HK-2 (cell line): ENCODE data around the gene OR4K17.
"Not testable (repeated sequence)": the region's sequence is repeated elsewhere in the genome, so short reads cannot be mapped to it uniquely, and the experiment has no call there.

Experiments
- DNase-seq: peaks from one replicate; pipeline ENCODE4 v3.0.0-alpha.2; 2018; ENCODE audit not compliant: unreplicated experiment

Gene OR4K17, protein sequence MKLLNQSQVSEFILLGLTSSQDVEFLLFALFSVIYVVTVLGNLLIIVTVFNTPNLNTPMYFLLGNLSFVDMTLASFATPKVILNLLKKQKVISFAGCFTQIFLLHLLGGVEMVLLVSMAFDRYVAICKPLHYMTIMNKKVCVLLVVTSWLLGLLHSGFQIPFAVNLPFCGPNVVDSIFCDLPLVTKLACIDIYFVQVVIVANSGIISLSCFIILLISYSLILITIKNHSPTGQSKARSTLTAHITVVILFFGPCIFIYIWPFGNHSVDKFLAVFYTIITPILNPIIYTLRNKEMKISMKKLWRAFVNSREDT

DNA sequence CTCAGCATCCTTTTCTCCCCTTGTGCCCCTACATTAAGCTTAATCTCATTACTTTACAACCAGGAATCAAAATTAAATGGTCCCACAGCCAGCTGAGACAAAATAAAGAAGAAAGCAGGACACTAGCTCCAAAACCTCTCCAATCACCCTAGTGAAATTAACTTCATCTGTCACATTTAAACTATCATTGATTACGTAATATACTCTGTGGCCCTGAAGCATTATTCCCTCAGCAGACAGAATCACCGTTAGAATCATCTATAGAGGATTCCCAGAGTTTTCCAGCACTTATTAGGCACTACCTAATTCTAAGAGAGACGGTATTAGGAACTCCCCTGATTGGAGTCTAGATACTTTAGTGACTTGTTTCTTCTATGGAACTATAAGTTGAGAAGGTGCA is at the start of gene OR4K17:
OR4K17 (plus strand) TSS at position 302 of the 400 bp plus-strand sequence. CDS start 6,761 bp downstream, outside the sequence.
- no peak for DNase-seq

DNA sequence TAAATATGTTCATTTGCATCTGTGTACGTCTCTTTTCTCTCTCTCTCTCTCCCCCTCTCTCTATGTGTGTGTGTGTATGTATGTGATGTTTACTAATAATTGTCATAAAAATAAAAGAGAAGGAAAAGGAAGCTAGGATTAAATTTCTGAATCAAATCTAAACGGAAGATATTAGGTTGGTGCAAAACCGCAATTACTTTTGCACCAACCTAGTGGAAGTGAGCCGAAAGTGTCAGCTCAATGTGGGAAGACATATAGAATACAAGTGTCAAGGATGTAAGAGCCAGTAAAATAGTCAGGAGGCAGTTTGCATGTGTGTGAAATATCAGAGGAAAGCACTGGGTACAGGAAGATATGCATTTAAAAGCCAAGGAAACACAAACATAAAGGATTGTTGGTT is 18.5 kb upstream of the OR4K17 start:
- no peak for DNase-seq

DNA sequence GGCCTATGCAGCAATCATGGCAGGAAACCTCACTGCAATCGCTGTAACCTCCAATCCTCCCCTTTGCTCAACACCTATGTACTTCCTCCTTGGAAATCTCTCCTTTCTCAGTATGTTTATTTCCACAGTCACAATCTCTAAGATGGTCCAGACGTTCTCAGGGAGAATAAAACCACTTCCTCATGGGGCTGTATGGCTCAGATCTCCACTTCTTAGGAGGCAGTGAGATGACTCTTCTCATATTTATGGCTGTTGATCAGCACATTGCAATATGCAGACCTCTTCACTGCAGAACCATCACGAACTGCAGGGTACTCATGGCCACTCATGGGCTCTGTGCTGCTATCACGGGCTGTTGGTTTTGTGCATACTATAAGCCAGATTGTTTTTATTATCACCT is 17.1 kb upstream of the OR4K17 start:
- DNase-seq: no peak

DNA sequence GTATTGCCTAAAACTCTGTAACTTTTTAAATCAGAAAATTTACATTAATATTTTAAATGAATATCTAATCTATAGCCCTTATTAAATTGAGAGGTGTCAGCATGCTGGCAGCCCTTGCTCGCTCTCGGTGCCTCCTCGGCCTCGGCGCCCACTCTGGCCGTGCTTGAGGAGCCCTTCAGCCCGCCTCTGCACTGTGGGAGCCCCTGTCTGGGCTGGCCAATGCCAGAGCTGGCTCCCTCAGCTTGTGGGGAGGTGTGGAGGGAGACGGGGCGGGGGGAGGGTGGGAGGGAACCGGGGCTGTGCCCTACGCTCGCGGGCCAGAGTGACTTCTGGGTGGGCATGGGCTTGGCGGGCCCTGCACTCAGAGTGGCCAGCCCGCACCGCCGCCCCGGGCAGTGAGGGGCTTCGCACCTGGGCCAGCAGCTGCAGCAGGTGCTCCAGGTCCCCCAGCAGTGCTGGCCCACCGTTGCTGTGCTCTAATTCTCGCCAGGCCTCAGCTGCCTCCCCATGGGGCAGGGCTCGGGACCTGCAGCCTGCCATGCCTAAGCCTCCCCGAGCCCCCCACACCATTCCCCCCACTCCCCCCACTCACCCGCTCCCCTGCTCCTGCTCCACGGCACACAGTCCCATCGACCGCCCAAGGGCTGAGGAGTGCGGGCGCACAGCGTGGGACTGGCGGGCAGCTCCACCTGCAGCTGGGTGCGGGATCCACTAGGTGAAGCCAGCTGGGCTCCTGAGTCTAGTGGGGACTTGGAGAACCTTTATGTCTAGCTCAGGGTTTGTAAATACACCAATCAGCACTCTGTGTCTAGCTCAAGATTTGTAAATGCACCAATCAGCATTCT is 11.4 kb upstream of the OR4K17 start:
- not testable (repeated sequence) for DNase-seq

DNA sequence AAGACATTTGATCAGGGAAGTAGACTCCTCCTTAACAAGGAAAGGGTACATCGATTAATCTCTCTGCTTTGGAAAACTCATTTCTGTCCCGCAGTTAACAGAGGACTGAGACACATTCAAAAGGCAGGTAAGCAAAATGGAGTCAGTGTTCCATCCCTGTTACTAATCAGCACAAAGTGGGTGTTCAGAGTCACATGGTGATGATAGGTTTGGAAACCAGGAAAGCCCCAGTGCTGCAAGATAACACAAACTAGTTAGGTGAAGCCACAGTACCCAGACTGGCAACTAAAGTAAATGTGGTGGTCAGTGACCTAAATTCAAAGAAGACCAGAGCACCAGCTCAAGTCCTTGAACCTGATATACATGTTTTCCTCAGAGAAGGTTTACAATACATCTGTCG is 1.8 kb downstream of the OR4K17 start:
- no peak for DNase-seq

DNA sequence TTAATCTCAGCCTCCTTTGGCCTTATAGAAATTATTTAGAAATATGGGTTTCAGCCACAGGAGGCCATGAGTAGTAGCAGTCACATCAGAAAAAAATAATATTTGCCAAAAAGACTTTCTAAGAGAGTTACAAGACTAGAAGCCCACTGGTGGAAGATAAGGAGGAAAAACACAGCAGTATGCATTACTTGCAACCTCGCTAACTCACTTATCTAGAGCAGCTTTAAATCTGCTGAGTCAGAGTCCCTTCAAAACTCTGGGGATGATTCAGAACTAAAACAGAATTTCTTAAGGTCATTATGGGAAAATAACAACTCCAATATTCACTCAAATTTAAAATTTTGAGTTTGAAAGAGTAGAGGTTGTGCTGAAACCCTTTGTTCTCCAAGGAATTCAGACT is 6.2 kb downstream of the OR4K17 start:
- DNase-seq: no peak

DNA sequence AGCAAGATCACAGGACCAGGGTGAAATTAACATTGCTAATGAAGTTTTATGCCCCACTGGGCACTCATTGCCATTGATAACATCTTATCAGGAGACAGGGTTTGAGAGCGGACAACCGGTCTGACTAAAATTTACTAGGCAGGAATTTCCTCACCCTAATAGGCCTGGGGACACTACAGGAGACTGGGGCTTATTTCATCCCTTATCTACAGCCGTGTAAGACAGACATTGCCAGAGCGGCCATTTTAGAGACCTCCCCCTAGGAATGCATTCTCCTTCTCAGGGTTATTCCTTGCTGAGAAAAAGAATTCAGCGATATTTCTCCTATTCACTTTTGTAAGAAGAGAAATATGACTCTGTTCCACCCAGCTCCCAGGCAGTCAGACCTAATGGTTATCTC is 8.3 kb downstream of the OR4K17 start:
- no peak for DNase-seq

DNA sequence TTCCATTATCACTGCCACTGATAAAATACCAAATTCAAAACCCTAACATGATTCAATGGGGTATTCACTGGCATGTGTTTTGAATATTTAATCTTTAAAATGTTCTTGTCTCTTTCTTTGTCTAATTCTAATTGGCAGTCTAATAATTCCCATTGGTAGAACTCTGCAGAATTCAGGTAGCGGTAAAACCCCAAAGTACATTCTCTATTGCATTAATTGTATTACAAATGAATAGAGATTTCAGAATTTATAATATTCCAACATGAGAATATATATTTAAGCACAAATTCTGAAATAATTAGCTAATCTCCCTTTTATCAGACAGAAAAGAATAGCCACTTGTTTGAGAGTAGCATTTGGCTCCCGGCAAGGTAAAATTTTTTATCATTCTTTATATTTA is 28.0 kb downstream of the OR4K17 start, which contains the start of gene OR4N5:
OR4N5 (plus strand) TSS at position 301 of the 400 bp plus-strand sequence. CDS start 4,916 bp downstream, outside the sequence.
- DNase-seq: no peak

DNA sequence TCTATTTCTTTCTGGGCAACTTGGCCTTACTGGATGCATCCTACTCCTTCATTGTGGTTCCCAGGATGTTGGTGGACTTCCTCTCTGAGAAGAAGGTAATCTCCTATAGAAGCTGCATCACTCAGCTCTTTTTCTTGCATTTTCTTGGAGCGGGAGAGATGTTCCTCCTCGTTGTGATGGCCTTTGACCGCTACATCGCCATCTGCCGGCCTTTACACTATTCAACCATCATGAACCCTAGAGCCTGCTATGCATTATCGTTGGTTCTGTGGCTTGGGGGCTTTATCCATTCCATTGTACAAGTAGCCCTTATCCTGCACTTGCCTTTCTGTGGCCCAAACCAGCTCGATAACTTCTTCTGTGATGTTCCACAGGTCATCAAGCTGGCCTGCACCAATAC is 33.4 kb downstream of the OR4K17 start:
- DNase-seq: no peak

DNA sequence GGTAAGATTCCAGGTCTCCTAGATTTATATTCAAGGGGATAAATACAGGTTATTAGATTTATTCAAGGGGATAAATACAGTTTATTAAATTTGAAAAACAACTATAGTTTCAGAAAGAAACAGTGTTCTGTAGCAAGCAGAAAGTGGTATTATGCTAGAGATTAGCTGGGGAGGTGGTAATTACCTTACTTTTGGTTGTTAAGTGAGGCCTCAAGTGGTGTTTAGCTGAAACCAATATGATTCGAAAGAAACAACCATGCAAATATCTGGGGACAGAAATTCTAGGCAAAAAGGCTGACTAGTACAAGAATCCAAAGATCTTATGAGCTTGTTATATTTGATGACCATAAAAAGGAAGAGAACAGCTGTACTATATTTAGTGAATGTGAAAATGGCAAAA is 34.3 kb downstream of the OR4K17 start:
- DNase-seq: no peak

DNA sequence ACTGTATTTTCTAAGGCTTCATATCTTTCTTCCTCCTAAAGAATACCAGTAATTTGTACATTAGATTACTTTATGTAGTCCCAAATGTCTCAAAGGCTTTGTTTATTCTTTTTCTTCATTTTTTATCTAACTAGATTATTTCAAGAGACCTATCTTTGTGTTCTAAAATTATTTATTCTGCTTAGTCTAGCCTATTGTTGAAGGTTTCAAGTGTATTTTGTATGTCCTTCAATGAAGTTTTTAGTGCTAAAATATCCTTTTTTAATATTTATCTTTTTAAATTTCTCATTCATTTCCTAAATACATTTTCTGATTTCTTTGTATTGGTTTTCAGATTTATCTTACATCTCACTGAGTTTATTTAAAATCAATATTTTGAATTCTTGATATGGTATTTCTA is 53.9 kb downstream of the OR4K17 start:
- DNase-seq: no peak

DNA sequence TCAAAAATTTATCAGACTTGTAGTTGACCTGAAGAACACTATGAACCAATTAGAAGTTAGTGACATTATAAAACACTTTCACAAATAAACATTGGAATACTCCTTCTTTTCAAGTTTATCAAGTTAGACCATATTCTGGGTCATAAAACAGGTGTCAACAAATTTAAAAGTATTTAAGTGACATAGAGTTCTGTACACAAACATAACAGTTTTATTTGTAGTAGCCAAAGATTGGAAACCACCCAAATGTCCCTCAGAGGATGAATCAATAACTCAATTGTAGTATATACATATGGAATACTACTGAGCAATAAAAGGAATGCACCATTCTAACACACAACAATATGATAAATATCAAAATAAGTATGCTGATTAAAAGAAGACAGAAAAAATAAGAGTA is 56.6 kb downstream of the OR4K17 start:
- DNase-seq: no peak

DNA sequence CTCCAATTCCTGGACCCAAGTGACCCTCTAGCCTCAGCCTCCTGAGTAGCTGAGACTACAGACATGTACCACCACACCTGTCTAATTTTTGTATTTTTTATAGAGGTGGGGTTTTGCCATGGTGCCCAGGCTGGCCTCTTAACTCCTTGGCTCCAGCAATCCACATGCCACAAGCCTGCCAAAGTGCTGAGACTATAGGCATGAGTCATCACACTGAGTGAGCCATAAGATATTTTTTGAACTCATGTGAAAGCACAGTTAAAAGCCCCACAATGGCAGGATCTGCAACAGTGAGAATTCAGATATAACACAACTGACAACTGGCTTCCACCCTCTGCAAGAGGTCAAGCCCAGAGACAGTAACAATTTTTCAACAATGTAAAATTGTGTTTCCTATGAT is 59.3 kb downstream of the OR4K17 start:
- DNase-seq: peak; percentile 7
